ENCODE results near the gene HTRA2.

DNA sequence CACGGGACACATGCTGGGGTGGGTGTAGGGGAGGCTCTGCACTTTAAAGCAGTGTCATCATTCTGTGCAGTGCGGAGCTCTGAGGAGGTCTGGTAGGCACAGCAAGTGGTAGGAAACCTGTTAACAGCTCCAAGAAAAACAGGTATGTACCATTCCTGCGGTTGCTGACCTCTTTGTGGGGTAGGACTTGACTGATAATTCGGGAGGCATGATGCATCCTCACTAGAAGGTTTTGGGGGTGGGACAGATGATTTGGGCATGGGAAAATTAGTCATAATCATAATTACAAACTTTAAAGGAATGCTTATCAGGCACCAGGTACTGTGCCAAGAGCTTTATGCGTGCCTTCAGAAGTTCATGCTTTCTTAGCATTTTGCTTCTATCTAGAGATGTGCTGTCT, 34.5 kb downstream of the HTRA2 start:
- no peak for TF ChIP-seq EZH2 (IDR thresholded peaks at IDR 0.05)
- no peak for TF ChIP-seq POLR2AphosphoS5 (IDR thresholded peaks at IDR 0.05; ENCODE audit: borderline replicate concordance, low read depth, low read length)

Measured in SK-N-MC (cell line).